DND-41 (cell line): ENCODE results near the gene PITPNC1.

Source experiments
- ATAC-seq: fragments of 200-7000 bp; cut with Tn5 transposase; 3 replicates; pipeline ENCODE4 v1.9.1; 2021; ENCODE audit warnings: low read depth; ENCODE audit not compliant: insufficient read depth
- DNase-seq: peaks from one replicate; pipeline ENCODE4 v3.0.0-alpha.2; 2020
- H2AFZ ChIP-seq: 2 replicates; pipeline ENCODE4 v1.6.0; 2012; ENCODE audit warnings: low read depth, low read length
- H3K27ac ChIP-seq: 2 replicates; pipeline ENCODE4 v1.5.1; 2012; ENCODE audit warnings: low read length, inconsistent platforms
- H3K27me3 ChIP-seq: fragments of 200-600 bp; sonication (generic); 2 replicates; pipeline ENCODE4 v1.6.0; 2012; ENCODE audit warnings: low read length, mild to moderate bottlenecking, inconsistent platforms; ENCODE audit not compliant: insufficient read depth, poor library complexity
- H3K36me3 ChIP-seq: 2 replicates; pipeline ENCODE4 v1.5.1; 2012; ENCODE audit warnings: low read length, inconsistent platforms; ENCODE audit not compliant: insufficient read depth
- H3K4me1 ChIP-seq: 2 replicates; pipeline ENCODE4 v1.5.1; 2012; ENCODE audit warnings: mild to moderate bottlenecking, low read length; ENCODE audit not compliant: insufficient read depth
- H3K4me2 ChIP-seq: 2 replicates; pipeline ENCODE4 v1.6.0; 2012; ENCODE audit warnings: mild to moderate bottlenecking, moderate library complexity, low read length, inconsistent platforms; ENCODE audit not compliant: insufficient read depth
- H3K4me3 ChIP-seq, 2 experiments: fragments of 200-600 bp in 1 of 2; shearing (Covaris generic) in 1 of 2; 2 replicates each; pipeline ENCODE4 v1.5.1; 2012 to 2016; ENCODE audit warnings: inconsistent platforms in 2 of 2, low read length in 2 of 2, mild to moderate bottlenecking in 2 of 2, low read depth in 1 of 2, moderate library complexity in 1 of 2
- H3K79me2 ChIP-seq: 2 replicates; pipeline ENCODE4 v1.6.0; 2012; ENCODE audit warnings: low read length, inconsistent platforms; ENCODE audit not compliant: insufficient read depth
- H3K9ac ChIP-seq: 2 replicates; pipeline ENCODE4 v1.6.0; 2012; ENCODE audit warnings: low read depth, mild to moderate bottlenecking, inconsistent platforms, low read length, moderate library complexity
- H3K9me3 ChIP-seq: 2 replicates; pipeline ENCODE4 v1.5.1; 2012; ENCODE audit warnings: low read length, moderate library complexity, mild to moderate bottlenecking, inconsistent platforms; ENCODE audit not compliant: insufficient read depth, severe bottlenecking
- H4K20me1 ChIP-seq: 2 replicates; pipeline ENCODE4 v1.6.0; 2012; ENCODE audit warnings: low read length; ENCODE audit not compliant: insufficient read depth
- CTCF ChIP-seq: IDR thresholded peaks from 2 replicates; pipeline ENCODE4 v1.5.1; 2012; ENCODE audit warnings: borderline replicate concordance, low read length, moderate library complexity, mild to moderate bottlenecking; ENCODE audit not compliant: poor library complexity, severe bottlenecking; ENCODE audit errors: extremely low read depth
- EZH2 ChIP-seq: IDR thresholded peaks from 3 replicates; pipeline ENCODE4 v1.6.1; 2012; ENCODE audit warnings: borderline replicate concordance, low read depth, mild to moderate bottlenecking, moderate library complexity, low read length, inconsistent platforms; ENCODE audit not compliant: severe bottlenecking

The PITPNC1 gene

GRCh38 chr17:67503739-67504138, 126.7 kb downstream of the PITPNC1 start:
- ATAC-seq (no peak), DNase-seq (no peak)
- H3K4me3 ChIP-seq = no peak overlapping the region
- no peaks in the 10 kb centered on the region for H3K79me2 ChIP-seq
- no peak overlapping the region for H2AFZ ChIP-seq
- H3K4me1 ChIP-seq = no peaks in the 10 kb centered on the region
- no peak overlapping the region for H3K4me2 ChIP-seq
- no peak overlapping the region for H3K27ac ChIP-seq
- H3K27me3 ChIP-seq = no peaks in the 10 kb centered on the region
- TF ChIP-seq EZH2 = no peak
- TF ChIP-seq CTCF = no peak
- H3K36me3 ChIP-seq = no peaks in the 10 kb centered on the region
- no peaks in the 10 kb centered on the region for H4K20me1 ChIP-seq
- no peak overlapping the region for H3K9ac ChIP-seq
- H3K9me3 ChIP-seq = no peaks in the 10 kb centered on the region

GRCh38 chr17:67504182-67504581, 127.1 kb downstream of the PITPNC1 start:
- Histone ChIP-seq H3K4me1 (no peaks in the 10 kb centered on the region), H3K79me2 (no peaks in the 10 kb centered on the region), H3K27ac (no peak overlapping the region), H3K4me3 (no peak overlapping the region), H2AFZ (no peak overlapping the region), H3K9ac (no peak overlapping the region), H4K20me1 (no peaks in the 10 kb centered on the region), H3K36me3 (no peaks in the 10 kb centered on the region), H3K27me3 (no peaks in the 10 kb centered on the region), H3K9me3 (no peaks in the 10 kb centered on the region), H3K4me2 (no peak overlapping the region)
- TF ChIP-seq CTCF (no peak), EZH2 (no peak)
- DNase-seq (no peak), ATAC-seq (no peak)

- Histone ChIP-seq H2AFZ (no peak overlapping the region), H4K20me1 (no peaks in the 10 kb centered on the region; the same call in 1 of the 2 replicates), H3K27me3 (no peaks in the 10 kb centered on the region), H3K9ac (no peak overlapping the region), H3K27ac (no peak overlapping the region), H3K4me2 (no peak overlapping the region), H3K4me3 (no peak overlapping the region), H3K4me1 (no peaks in the 10 kb centered on the region), H3K9me3 (no peaks in the 10 kb centered on the region), H3K79me2 (no peaks in the 10 kb centered on the region), H3K36me3 (no peaks in the 10 kb centered on the region)
- ATAC-seq (no peak), DNase-seq (no peak)
- TF ChIP-seq CTCF = no peak
- TF ChIP-seq EZH2 = no peak
These were observed 129.9 kb downstream of the PITPNC1 start for GRCh38 chr17:67506966-67507365.
